DOHH2 (cell line): ENCODE data around the gene HCFC1R1.

Source experiments
- CTCF ChIP-seq: fragments of 200-600 bp; sonication (generic); IDR thresholded peaks from one replicate; pipeline ENCODE4 v1.5.1; 2014; ENCODE audit warnings: antibody characterized with exemption, mild to moderate bottlenecking, low read depth, low read length; ENCODE audit not compliant: poor library complexity, severe bottlenecking
- EZH2phosphoT487 ChIP-seq: fragments of 200-600 bp; sonication (generic); IDR thresholded peaks from 2 replicates; pipeline ENCODE4 v1.6.1; 2017; ENCODE audit warnings: borderline replicate concordance, mild to moderate bottlenecking, antibody characterized with exemption, low read length, moderate library complexity, mixed read lengths

DNA sequence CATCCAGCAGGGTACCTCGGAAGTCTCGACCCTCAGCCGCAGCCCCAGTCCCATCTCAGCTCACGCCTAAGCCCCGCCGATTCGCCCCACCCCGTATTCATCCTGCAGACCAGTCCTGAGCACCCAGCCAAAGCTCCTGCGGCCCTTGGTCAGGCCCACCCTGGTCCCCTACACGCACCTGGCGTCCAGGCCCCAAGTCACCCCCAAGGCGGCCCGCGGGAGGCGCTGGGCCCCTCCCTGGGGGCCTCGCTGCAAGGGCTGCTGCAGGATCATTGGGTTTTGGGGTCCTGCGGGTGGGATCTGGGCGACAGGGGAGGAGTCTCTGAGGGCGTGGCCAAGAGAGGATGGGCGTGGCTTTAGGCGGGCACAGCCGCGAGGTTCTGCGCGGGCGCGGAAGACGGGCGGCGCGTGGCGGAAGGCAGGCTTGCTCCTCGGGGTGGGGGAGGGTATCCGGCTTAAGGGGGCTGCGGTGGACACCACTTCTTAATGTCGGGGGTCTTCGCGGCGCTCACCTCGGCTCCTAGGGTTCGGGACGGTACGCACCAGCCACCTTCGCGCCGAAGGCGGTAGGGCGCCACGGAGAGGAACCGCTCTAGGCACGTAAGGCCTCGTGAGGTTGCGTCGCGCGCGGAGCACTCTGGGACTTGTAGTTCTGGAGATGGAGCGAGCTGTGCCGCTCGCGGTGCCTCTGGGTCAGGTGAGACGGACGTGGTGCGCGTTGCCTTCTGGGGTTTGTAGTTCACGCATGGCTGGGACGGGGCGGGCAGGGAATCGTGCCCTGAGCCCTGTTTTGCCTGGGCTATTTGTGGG lies at the start of gene HCFC1R1, which contains the start of gene THOC6:
- no peak for TF ChIP-seq CTCF
- no peak for TF ChIP-seq EZH2phosphoT487
